GM19328 (cell line): Measurements from ENCODE around the gene ISG15.
"Not testable (repeated sequence)": the region's sequence is repeated elsewhere in the genome, so short reads cannot be mapped to it uniquely, and the experiment has no call there.

Experiments
- ATAC-seq: cut with Tn5 transposase; IDR thresholded peaks from one replicate; pipeline ENCODE4 v1.9.1; 2021; ENCODE audit warnings: mild to moderate bottlenecking, moderate library complexity; ENCODE audit not compliant: unreplicated experiment

ISG15 gene

DNA sequence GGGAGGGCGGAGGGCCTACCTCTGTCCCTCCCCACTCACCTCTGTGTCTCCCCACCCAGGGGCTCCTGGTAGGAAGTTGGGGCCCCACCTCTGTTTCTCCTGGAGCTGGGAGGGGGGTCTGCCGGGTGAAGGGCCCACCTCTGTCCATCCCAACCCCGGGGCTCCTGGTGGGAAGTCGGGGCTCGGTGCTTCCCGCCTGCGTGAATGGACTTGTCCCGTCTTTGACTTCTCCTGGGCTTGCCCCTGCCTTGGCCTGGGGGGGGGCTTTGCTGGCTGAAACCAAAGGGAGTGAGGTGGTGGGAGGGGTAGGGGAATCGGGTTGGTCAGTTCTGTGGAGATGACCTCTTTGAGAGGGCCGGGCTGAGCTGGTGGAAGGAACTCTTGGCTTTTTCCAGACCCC is 12.4 kb downstream of the ISG15 start:
- no peak for ATAC-seq

DNA sequence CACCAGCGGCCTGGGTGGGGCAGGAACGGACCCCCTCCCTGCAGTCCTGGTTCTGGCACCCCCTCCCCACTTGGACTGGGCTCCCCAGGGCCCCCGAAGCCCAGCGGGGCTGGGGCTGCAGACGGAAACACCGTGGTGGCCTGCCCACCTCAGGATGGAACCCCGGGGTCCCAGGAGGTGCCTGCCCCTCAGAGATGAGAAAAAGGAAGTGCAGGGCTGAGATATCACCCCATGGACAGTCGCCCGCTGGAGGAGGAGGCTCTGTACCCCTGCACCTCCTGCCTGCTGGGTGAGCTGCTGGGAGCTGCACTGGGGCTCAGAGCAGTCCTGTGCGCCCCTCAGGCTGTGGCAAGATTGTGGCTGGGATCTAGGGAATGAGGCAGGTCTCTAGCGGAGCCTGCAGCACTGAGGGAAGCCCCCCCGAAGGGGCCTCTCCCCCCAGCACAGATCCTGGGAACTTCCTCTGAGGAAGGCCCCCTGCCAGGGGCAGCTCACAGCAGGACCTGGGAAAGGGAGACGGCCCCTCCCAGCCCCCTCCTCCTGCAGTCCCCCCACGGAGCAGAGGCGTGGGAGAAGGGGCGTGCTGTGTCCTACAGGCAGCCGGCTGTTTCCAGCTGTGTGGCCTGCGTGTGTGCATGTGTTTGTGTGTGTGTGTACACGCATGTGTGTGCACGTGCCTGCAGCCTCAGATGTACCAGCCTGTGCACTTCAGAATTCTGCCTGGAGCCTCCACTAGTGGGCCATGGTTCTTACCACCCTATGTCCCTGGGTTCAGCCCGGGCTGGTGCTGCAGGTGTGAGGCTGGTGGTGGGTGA is 13.5 kb downstream of the ISG15 start:
- ATAC-seq: no peak

DNA sequence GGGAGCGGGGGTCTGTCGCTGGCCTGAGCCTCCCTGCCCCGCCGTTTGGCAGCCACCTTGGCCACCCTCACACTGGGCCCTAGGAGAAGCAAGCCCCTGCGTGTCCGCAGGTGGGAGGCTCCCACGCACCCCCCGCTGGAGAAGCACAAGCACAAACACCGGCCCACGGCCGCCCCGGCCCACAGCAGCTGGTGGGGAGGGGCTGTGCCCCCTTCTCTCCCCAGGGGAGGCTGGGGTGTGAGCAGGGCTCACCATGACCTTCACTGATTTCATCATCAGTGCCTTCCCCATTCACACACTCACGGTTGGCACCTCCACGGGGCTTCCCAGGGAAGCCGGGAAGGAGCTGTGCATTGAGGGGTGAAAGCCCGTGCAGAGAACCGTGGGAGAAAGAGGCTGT is 14.5 kb downstream of the ISG15 start:
- ATAC-seq: no peak

DNA sequence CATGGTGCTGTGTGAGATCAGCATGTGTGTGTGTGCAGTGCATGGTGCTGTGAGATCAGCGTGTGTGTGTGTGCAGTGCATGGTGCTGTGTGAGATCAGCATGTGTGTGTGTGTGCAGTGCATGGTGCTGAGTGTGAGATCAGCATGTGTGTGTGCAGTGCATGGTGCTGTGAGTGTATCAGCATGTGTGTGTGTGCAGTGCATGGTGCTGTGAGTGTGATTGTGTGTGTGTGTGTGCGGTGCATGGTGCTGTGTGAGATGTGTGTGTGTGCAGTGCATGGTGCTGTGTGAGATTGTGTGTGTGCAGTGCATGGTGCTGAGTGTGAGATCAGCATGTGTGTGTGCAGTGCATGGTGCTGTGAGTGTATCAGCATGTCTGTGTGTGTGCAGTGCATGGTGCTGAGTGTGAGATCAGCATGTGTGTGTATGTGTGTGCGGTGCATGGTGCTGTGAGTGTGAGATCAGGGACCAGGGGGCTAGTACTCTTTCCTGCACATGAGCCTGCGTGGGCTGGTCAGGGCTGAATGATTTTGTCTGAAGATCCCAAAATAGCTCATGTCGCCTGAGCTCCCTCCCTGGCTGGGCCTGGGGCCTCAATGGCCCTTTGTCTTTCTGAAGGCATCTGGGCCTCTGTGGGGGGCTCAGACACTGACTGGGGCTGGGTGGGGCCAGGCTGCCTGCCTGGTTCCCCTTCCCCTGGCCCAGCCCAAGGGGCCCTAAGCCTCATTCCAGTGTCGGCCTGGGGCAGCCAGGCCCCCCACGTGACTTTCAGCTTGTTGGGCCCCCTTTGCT is 17.8 kb downstream of the ISG15 start:
- not testable (repeated sequence) for ATAC-seq

DNA sequence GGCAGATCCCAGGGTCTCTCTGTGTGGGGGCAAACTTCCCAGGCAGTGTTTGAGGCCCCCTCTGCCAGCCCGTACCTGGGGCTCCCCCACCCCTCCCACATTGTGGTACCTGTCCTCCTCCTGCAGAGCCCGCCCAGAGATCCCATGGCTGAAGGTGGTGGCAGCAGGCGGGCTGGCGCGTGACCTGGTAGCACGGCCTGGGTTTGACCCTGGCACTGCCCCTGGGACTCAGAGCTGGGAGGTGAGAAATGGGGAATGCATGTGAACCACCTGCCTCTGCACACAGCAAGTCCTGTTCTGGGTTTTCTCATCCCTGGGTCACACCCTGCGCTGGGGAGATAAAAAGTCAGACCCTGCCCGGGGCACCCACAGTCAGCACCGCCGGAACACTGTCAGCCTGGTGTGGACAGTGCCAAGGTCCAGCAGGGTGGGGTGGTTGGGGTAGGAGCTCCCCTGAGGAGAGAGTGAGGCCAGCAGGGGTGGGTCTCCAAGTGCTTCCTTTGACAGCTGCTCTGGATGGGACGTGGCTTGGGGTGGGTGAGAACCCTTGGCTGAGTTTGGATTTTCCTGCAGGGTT is 18.4 kb downstream of the ISG15 start:
- ATAC-seq: no peak

DNA sequence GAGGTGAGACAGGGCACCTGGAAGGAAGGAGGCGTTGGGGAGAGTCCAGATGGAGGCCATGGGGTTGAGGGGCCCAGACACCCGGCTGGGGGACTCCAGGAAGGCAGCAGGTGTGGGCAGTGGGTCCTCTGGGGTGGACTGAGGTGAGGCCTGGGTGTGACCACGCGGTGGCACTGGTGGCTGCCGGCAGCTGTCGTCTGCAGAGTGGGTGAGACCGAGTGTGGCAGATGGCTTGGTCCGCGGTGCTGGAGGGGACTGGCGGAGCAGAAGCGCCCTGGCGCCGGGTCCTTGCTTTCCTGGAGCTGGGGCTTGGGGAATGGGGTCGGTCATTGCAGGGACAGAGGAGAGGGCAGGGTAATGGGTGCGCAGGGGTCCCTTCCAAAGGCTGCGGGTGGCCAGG is 19.1 kb downstream of the ISG15 start:
- ATAC-seq: no peak

DNA sequence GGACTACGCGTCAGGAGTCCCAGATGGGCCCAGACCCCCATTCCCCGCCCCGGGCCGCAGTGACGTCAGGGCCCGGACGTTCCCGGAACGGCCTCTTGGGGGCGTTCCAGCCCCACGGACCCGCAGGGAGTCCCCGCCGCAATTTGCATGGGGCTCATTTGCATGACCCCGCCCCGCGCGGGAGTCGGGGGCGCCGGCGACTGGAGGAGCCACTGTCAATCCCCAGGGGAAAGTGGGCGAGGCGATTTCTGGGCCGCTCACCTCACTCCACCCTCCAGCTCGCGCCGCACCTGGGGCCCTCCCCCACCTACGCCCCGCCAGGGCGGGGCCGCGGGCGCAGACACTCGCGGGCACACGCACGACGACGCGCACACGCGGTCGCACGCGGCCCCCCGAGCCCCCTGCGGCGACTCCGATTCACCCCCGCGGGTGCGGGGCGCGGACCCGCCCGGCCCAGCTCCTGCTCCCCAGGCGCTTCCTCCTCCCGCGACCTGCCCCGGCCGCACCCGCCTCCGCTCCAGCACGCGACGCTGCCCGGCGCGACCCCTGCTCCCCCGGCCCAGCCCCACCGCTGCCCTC is 19.8 kb downstream of the ISG15 start:
- peak; percentile 79 for ATAC-seq

DNA sequence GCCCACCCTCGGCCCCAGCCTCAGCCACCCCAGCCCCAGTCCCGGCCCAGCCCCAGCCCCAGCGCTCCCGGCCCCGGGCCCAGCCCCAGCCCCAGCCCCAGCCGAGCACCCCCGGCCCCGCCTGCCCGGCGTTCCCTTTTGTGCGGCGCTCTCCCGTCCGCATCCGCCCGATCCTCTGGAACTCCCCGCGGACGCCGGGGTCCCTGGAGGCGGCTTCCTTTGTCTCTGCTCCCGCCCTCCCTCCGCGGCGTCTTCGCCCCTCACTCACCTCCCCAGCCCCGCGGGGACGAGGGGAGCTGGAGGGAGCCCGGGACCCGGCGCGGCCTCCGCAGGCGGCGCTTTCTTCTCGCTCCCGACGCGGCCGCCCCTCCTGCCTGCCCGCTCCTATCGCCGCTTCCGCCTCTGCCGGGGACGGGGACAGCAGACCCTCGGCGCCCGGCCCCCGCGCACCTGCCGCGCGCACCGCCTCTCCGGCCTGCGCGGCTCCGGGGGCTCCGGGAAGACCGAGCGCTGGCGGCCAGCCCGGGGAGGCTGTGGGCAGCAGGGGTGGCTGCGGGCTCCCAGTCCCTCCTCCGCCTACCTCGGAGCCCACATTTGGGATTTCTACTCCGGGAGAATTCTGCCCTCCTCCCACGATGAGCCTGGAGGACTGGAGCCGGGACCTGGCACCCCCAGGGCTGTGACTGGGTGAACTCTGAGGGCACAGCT is 20.6 kb downstream of the ISG15 start:
- ATAC-seq: no peak

DNA sequence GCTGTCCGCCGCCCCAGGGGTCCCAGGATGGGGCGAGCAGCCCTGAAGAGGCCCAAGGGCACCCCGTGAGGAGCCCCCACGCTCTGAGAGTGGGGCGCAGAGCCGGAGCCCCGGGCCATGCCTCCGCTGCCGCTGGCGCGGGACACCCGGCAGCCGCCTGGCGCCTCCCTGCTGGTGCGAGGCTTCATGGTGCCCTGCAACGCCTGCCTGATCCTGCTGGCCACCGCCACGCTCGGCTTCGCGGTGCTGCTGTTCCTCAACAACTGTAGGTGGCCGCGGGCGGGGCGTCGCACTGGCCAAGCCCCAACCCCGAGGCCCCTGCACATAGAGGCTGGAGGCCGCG is 21.1 kb downstream of the ISG15 start:
- ATAC-seq: no peak

DNA sequence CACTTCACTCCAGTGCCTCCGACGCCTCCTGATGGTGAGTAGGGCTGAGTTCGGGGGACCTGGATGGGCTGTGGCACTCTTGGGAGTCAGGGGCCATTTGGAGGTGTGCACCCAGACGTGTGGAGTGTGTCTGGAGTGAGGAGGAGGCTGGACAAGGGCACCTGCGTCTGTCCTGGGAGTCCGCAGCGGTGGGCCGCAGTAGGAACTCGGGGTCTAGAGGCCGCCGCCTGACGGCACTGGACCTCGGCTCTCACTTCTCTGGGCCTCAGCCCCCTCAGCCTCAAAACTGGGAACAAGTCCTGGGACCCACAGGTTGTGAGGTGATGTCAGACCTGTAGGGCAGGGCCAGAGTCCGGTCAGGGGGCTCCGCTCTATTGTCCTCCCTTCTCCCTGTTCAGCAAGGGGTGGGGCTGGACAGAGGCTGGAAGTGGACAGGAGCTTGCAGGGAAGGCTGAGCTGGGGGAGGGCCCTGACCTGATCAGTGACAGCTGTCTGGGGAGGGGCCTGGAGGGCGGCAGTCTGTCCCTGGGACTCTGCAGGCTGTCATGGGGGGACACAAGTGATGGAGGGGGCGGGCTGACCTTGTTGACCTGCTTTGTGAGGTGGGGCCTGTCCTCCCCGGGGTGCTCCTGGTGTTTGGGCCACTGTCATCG is 22.1 kb downstream of the ISG15 start:
- no peak for ATAC-seq

DNA sequence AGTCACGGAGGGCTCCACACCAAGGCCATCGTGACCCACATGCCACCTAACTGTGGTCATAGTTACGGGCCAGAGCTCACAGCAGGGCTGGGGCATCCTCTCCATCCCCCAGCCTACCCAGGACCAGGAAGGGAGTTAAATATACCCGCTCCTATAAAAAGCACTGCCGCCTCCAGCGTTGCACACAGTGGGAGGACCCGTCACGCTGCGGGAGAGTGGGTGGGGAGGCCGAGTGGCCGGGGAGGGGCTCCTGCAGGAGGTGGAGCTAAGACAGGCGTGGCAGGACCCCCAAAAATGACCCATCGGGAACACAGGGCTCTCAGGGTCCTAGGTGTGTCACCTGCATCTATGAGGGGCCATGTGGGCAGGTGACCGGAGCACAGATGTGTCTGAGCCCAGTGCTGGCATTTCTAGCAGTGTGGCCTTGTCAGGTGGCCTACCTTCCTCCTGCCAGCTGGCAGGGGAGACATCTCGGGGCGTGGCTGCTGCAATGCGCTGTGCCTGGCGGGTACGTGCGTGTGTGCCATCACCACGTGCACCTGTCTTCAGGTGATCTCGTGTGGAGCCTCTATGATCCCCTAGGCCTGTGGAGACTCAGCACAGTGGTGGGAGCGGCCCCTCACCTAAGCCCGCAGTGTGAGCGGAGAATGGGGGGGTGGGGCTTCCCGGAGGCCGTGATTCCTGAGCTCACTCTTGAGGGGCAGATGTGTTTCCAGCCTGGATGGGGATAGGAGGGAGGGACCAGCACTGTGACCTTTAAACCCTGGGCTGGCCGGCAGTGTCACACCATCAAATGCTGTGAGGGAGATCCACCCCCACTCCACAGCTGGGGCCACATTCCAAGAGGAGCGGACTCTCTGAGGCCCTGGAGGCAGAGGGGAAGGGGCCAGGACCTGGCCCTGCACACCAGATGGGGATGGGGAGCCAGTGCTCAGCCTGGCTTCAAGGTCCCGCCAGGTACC is 24.4 kb downstream of the ISG15 start:
- no peak for ATAC-seq

DNA sequence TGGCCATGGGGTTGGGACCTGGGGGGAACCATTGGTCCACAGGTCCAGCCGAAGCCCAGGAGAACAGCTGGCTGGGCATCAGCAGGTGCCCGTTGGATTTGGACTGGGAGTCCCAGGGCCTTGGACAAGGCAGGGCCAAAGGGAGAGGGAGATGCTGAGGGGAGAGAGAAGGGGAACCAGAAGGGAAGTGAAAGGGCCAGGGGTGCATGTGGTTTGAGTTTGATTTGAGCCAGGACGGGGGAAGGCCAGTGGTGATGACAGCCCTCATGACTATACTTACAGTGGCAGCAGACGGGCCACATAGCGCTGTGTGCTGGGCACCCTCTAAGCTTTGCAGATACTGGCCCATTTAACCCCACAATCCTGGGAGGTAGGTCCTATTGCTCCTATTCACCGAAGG is 25.4 kb downstream of the ISG15 start:
- ATAC-seq: no peak

DNA sequence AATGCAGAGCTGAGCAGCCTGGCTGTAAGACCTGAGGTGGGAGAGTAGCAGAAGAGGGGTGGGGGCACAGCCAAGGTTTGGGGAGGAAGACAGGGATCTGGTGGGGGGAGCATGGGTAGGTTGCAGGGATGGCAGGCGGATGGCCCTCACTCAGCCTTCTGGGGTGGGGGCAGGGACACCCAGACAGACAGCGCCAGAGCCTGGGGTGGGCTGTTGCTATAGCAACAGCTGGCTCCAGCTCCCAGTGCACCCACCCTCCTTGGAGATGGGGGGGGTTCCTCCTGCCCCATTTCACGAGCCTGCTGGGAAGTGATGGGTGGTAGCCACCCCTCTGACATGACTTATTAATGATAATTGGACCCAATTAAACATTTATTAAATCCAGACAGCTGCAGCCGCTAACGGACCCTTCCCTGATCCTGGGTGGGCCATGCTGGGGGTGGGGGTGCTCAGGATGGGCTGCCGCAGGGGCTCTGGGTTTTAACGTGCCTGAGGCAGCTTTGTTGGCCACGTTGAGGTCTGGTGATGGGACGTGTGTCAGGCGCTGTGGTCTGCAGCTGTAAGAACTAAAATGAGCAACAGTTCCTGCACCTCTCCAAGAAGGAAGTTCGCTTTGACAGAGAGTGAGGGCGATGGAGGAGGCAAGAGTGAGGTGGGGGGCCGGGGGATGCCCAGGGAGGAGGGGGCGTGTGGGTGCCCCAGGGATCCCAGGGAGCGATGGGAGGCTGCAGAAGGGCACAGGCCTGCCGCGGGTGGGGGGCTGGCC is 26.0 kb downstream of the ISG15 start:
- ATAC-seq: no peak

DNA sequence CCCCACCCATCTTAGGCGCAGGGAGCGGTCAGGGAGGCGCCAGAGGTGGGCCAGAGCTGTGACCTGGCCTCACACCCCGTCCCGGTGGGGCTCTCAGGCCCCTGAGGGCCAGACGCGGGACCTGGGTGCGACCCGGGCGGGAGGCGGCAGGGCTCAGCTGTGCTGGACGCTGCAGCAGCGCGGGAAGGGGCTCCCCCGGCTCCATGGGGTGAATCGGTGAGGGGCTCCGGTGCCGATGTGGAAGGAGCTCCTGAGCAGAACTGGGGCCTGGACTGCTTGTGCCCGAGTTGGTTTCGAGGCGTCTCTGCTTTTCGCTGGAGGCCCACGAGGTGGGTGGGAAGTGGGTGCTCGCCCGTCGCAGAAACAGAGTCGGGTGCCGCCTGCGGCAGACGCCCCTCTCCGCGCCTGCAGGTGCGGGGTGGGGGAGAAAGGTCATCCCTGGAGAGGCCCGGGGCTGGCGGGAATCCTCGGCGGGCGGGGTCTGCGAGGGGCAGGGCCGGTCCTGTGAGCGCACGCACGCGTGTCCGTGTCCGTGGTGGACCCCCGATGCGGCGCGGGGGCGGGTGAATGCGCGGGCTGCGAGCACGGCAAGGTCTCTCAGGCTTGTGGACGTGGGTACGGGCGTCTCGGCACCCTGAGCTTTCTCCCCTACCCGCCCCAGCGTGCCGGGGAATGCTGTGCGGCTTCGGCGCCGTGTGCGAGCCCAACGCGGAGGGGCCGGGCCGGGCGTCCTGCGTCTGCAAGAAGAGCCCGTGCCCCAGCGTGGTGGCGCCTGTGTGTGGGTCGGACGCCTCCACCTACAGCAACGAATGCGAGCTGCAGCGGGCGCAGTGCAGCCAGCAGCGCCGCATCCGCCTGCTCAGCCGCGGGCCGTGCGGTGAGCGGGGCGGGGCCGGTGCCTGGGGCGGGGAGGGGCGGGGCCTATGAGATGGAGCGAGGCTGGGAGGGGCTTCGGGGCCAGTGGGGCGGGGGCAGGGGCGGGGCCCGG is 27.0 kb downstream of the ISG15 start:
- no peak for ATAC-seq

DNA sequence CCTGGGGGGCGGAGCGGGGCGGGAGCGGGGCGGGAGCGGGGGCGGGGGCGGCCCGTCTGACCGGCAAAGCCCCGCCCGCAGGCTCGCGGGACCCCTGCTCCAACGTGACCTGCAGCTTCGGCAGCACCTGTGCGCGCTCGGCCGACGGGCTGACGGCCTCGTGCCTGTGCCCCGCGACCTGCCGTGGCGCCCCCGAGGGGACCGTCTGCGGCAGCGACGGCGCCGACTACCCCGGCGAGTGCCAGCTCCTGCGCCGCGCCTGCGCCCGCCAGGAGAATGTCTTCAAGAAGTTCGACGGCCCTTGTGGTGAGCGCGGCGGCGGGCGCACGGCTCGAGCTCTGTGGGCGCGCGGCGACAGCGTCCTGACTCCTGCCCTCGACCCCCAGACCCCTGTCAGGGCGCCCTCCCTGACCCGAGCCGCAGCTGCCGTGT is 27.8 kb downstream of the ISG15 start:
- no peak for ATAC-seq

DNA sequence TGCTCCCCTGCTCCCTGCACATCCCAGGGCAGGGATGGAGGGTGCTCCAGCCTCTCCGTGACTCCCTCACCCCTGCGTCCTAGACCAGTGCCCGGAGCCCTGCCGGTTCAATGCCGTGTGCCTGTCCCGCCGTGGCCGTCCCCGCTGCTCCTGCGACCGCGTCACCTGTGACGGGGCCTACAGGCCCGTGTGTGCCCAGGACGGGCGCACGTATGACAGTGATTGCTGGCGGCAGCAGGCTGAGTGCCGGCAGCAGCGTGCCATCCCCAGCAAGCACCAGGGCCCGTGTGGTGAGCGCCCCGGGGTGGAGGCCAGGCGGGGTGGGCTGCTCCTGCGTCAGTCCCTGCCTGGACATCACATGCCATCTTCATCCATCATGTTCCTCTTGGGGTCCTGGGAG is 28.6 kb downstream of the ISG15 start:
- ATAC-seq: no peak

DNA sequence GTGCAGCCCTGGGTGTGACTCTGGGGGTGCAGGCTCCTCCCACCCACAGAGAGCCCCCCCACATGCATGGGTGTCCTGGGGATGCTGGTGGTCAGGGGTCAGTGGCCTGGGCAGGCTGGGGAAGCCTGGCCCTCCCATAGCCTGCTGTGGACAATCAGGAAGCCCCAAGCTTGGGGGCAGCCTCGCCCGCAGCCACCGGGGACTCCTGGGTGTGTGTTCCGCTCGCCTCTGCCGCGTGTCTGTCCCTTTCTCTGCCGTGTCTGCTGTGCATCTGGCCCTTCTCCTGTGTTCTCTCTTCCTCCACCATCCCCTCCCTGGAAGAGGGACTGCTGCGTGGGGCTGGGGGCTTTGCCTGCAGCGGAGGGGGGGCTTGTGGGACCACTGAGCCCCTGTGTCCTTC is 29.5 kb downstream of the ISG15 start:
- no peak for ATAC-seq
